K562 (cell line): ENCODE measurements around the gene LUZP1. TPM values are rescaled to one million over a fixed set of nuclear protein-coding genes. Genes with fewer than 3 reads are reported as not detected.
A peak's percentile ranks its signal among the peaks of the same experiment; 100 is the strongest.

ENCODE experiments used
- ATAC-seq: fragments of 200-7000 bp; cut with Tn5 transposase; 3 replicates; pipeline ENCODE4 v1.9.1; 2020; ENCODE audit warnings: moderate library complexity
- BruUV-seq: library from RNA; stranded (reverse); fragments of 400-500 nt; replicated peaks from 2 replicates; lab custom pipeline; 2021; lab: Mats Ljungman, UMichigan
- CTCF ChIA-PET: fragments of 300-600 bp; formaldehyde crosslinking; extraction: SDS; loops from one replicate; lab custom pipeline; 2021; ENCODE audit warnings: low intra/inter-chr PET ratio; lab: Yijun Ruan, JAX
- POLR2A ChIA-PET: fragments of 300-600, 350-650 bp; sonication (Branson Sonifier 250); formaldehyde crosslinking; extraction: SDS; loops from one replicate; lab custom pipeline; 2021; ENCODE audit warnings: antibody characterized with exemption, inconsistent platforms; lab: Yijun Ruan, JAX
- DNase-seq, 4 experiments: peaks; one replicate each; pipeline versions ENCODE4 v3.0.0 to v3.0.0-alpha.2; 2011 to 2018; ENCODE audit warnings: low spot score in 3 of 4, mixed read lengths in 3 of 4; ENCODE audit errors: extremely low read depth in 1 of 4
- FAIRE-seq: peaks from 2 replicates; lab custom pipeline; 2011; peaks lifted over from hg19 to GRCh38; lab: Jason Lieb, UNC
- H2AFZ ChIP-seq: 2 replicates; pipeline ENCODE4 v1.6.0; 2011; ENCODE audit warnings: low read depth, low read length, control low read depth, inconsistent platforms
- H3K27ac ChIP-seq: fragments of 200-600 bp; 3 replicates; pipeline ENCODE4 v1.8.0; 2011; ENCODE audit warnings: low read depth, mild to moderate bottlenecking, control low read depth, inconsistent platforms, low read length, moderate library complexity, mixed read lengths; ENCODE audit errors: extremely low read depth
- H3K27me3 ChIP-seq, 2 experiments: fragments of 300-600 bp in 1 of 2; 2 replicates in 1 of 2; 3 replicates in 1 of 2; pipeline versions ENCODE4 v1.6.0 to v1.8.0; 2011; ENCODE audit warnings: inconsistent platforms in 2 of 2, low read length in 2 of 2, mild to moderate bottlenecking in 1 of 2, mixed read lengths in 1 of 2, moderate library complexity in 1 of 2; ENCODE audit not compliant: control insufficient read depth in 2 of 2, insufficient read depth in 2 of 2
- H3K36me3 ChIP-seq: fragments of 300-600 bp; 3 replicates; pipeline ENCODE4 v1.8.0; 2011; ENCODE audit warnings: mild to moderate bottlenecking, low read length, inconsistent platforms; ENCODE audit not compliant: control insufficient read depth, insufficient read depth
- H3K4me1 ChIP-seq, 2 experiments: fragments of 200-600 bp in 1 of 2; replicated peaks in 1 of 2; 2 replicates in 1 of 2; 3 replicates in 1 of 2; pipeline versions ENCODE4 v1.5.1 to v1.8.0; 2011; ENCODE audit warnings: inconsistent platforms in 2 of 2, low read length in 2 of 2, mild to moderate bottlenecking in 1 of 2, mixed read lengths in 1 of 2, moderate library complexity in 1 of 2; ENCODE audit not compliant: control insufficient read depth in 2 of 2, insufficient read depth in 2 of 2
- H3K4me2 ChIP-seq: 2 replicates; pipeline ENCODE4 v1.6.1; 2011; ENCODE audit warnings: low read length, control low read depth, inconsistent platforms, mixed read lengths; ENCODE audit not compliant: insufficient read depth
- H3K4me3 ChIP-seq: fragments of 200-600 bp; sonication (generic), shearing (Covaris generic); 2 replicates; pipeline ENCODE4 v1.5.1; 2016; ENCODE audit warnings: control low read depth, inconsistent platforms
- H3K79me2 ChIP-seq: fragments of 200-600 bp; 3 replicates; pipeline ENCODE4 v1.8.0; 2011; ENCODE audit warnings: low read length, inconsistent platforms; ENCODE audit not compliant: control insufficient read depth, insufficient read depth
- H3K9ac ChIP-seq, 2 experiments: 2 replicates each; pipeline versions ENCODE4 v1.6.0 to v1.6.1; 2011; ENCODE audit warnings: low read depth in 2 of 2, low read length in 2 of 2, control low read depth in 1 of 2, inconsistent platforms in 1 of 2, mild to moderate bottlenecking in 1 of 2, mixed read lengths in 1 of 2; ENCODE audit not compliant: insufficient read depth in 1 of 2
- H3K9me1 ChIP-seq: one replicate; pipeline ENCODE4 v1.6.0; 2011; ENCODE audit warnings: inconsistent platforms, mild to moderate bottlenecking, low read length, moderate library complexity; ENCODE audit not compliant: control insufficient read depth, insufficient read depth
- H3K9me3 ChIP-seq: replicated peaks from 2 replicates; pipeline ENCODE4 v1.5.1; 2011; ENCODE audit warnings: low read depth, low read length, inconsistent platforms; ENCODE audit not compliant: control insufficient read depth, insufficient read depth
- H4K20me1 ChIP-seq: replicated peaks from 2 replicates; pipeline ENCODE4 v1.6.1; 2011; ENCODE audit warnings: low read length, inconsistent platforms, mixed read lengths; ENCODE audit not compliant: control insufficient read depth, insufficient read depth
- CC2D1A ChIP-seq: fragments of 450-650 bp; IDR thresholded peaks from 2 replicates; pipeline ENCODE4 v1.6.1; 2017; ENCODE audit warnings: mild to moderate bottlenecking
- RBM25 ChIP-seq: fragments of 200-400 bp; formaldehyde crosslinking; IDR thresholded peaks from 2 replicates; pipeline ENCODE4 v1.6.1; 2018; ENCODE audit warnings: low read length, low read depth, moderate library complexity; ENCODE audit not compliant: severe bottlenecking
- WGBS: fragments of 100-300 bp; shearing (Covaris generic); methylation state at CpG from one replicate; pipeline ENCODE4 v1.1.6; 2016; ENCODE audit warnings: low coverage, mixed read lengths; ENCODE audit not compliant: insufficient coverage; ENCODE audit errors: missing lambda C conversion rate; 5-methylcytosine and 5-hydroxymethylcytosine counted together
- in situ Hi-C: fragments of 300-500 bp; cut with MboI; formaldehyde crosslinking; loops from 4 replicates; pipeline ENCODE4 v1.15.0; 2018; ENCODE audit warnings: inconsistent platforms, mixed read lengths
- intact Hi-C: fragments of 100-400 bp; cut with micrococcal nuclease; formaldehyde crosslinking; loops from 2 replicates; pipeline ENCODE4 v1.14.2; 2022
- polyA plus RNA-seq, 8 experiments: library from polyadenylated mRNA; depleted of rRNA in 4 of 8; stranded (reverse) in 5 of 8; unstranded in 3 of 8; fragments of >200 nt; fragmentation: Nextera tagmentation in 2 of 8; fragmentation: Illumina TruSeq in 1 of 8; extraction: Ambion mirVana in 2 of 8; extraction: Trizol in 1 of 8; gene quantifications; 2 replicates each; pipeline versions ENCODE4 v1.2.1 to v1.2.3, GENCODE V29; 2011 to 2014; ENCODE audit warnings: inconsistent platforms in 1 of 8, missing spikeins in 1 of 8
- total RNA-seq, 7 experiments: library from RNA; depleted of rRNA in 6 of 7; stranded (reverse); fragments of >200 nt in 6 of 7; fragmentation: Illumina TruSeq in 2 of 7; extraction: Trizol in 2 of 7; gene quantifications; 2 replicates each; pipeline versions ENCODE4 v1.2.1 to v1.2.3, GENCODE V29; 2011 to 2021; ENCODE audit warnings: low replicate concordance in 1 of 7
- TF ChIP-seq, protein P1 (sequence below): fragments of 450-650 bp; IDR thresholded peaks from 2 replicates; pipeline ENCODE4 v1.6.1; 2018; ENCODE audit not compliant: partially characterized antibody

Gene LUZP1
- total and polyA plus RNA-seq, 9 of the 15 experiments (the other 6 are each of a cell fraction or from before 2014, with no cell fraction given) = 6.5 to 19.1 (median 12.4) TPM

DNA sequence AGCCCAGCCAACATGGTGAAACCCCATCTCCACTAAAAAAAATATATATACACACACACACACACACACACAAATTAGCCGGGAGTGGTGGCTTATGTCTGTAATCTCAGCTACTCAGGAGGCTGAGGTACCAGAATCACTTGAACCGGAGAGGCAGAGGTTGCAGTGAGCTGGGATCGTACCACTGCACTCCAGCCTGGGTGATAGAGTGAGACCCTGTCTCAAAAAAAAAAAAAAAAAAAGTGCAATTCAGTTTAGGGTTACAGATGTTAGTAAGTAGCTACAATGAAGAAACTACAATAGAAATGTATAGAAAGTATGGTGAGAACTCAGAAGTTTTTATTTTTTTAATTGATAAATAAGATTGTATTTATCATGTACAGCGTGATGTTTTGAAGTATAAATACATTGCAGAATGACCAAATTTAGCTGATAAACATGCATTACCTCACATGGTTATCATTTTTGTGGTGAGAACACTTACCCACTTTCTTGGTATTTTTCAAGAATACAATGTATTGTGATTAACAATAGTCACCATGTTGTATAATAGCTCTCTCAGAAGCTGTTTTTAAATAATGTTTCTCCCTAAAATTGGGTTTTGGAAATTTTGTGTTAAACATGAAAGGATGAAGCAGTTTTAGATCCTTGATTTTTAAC is 131.4 kb downstream of the LUZP1 start:
- no peak overlapping the region for H3K4me2 ChIP-seq
- ATAC-seq = peak; percentile 37
- H3K79me2 ChIP-seq = peaks cover 97% of the 10 kb centered on the region
- H3K4me3 ChIP-seq = no peak overlapping the region
- POLR2A ChIA-PET = interaction anchor here (0.7 to 2.3 kb wide), 5 partner anchors 10 to 25 kb away, joined by 3 to 9 read pairs (median 3); no protein-coding TSS in a partner anchor
- 30% methylated on average over 4 of the region's 4 CpGs for WGBS
- H2AFZ ChIP-seq = no peak overlapping the region
- FAIRE-seq = no peak
- no peak for DNase-seq
- no peaks in the 10 kb centered on the region for H3K27me3 ChIP-seq
- TF ChIP-seq, protein P1, sequence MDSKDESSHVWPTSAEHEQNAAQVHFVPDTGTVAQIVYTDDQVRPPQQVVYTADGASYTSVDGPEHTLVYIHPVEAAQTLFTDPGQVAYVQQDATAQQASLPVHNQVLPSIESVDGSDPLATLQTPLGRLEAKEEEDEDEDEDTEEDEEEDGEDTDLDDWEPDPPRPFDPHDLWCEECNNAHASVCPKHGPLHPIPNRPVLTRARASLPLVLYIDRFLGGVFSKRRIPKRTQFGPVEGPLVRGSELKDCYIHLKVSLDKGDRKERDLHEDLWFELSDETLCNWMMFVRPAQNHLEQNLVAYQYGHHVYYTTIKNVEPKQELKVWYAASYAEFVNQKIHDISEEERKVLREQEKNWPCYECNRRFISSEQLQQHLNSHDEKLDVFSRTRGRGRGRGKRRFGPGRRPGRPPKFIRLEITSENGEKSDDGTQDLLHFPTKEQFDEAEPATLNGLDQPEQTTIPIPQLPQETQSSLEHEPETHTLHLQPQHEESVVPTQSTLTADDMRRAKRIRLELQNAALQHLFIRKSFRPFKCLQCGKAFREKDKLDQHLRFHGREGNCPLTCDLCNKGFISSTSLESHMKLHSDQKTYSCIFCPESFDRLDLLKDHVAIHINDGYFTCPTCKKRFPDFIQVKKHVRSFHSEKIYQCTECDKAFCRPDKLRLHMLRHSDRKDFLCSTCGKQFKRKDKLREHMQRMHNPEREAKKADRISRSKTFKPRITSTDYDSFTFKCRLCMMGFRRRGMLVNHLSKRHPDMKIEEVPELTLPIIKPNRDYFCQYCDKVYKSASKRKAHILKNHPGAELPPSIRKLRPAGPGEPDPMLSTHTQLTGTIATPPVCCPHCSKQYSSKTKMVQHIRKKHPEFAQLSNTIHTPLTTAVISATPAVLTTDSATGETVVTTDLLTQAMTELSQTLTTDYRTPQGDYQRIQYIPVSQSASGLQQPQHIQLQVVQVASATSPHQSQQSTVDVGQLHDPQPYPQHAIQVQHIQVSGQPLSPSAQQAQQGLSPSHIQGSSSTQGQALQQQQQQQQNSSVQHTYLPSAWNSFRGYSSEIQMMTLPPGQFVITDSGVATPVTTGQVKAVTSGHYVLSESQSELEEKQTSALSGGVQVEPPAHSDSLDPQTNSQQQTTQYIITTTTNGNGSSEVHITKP = peak; percentile 67
- TF ChIP-seq CC2D1A (no peak), RBM25 (no peak)
- BruUV-seq = no TSS peak
- no peak overlapping the region for H3K27ac ChIP-seq
- H3K4me1 ChIP-seq = peaks cover 0 to 7% of the 10 kb centered on the region in 2 experiments; a peak in 1 of 5 replicates
- peaks cover 16% of the 10 kb centered on the region; the same call in 1 of the 3 replicates for H3K36me3 ChIP-seq
- peaks cover 5% of the 10 kb centered on the region; the same call in 1 of the 2 replicates for H4K20me1 ChIP-seq
- H3K9me3 ChIP-seq = no peaks in the 10 kb centered on the region
- no peaks in the 10 kb centered on the region for H3K9me1 ChIP-seq
- in situ Hi-C loops = no loop called here
- H3K9ac ChIP-seq = no peak overlapping the region
- intact Hi-C loops = no loop called here
- CTCF ChIA-PET = no interaction called here
